ENCODE results near the gene MAGEB17.
"Not testable (repeated sequence)": the region's sequence is repeated elsewhere in the genome, so short reads cannot be mapped to it uniquely, and the experiment has no call there.

Gene MAGEB17

DNA sequence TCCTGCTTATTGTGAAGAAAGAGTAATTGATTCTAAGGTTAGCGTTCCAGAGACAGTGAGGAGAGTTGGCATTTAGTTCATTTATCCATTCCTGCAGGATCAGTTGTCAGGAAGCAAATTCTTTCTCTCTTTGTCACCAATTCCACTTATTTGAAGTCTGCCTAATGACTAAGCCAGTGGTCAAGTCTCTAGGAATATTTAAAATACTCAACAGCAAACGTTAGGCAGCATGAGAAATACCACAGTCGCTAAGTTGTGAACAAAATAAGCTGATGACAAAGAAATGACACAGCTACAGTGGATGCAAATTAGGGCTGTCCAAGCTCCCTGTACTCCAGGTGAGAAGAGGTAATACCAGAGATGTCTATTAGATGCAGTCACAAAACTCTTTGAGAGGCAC, 6.6 kb upstream of the MAGEB17 start:
- no peak for DNase-seq

DNA sequence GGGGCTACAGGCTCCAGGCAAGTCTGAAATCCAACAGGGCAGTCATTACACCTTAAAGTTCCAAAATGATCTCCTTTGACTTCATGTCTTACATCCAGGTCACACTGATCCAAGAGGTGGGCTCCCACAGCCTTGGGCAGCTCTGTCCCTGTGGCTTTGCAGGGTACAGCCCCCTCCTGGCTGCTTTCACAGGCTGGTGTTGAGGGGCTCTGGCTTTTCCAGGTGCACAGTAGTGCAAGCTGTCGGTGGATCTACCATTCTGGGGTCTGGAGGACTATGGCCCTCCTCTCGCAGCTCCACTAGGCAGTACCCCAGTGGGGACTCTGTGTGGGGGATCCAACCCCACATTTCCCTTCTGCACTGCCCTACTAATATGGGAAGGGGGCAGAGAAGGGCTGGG, 6.1 kb upstream of the MAGEB17 start:
- DNase-seq: not testable (repeated sequence)

DNA sequence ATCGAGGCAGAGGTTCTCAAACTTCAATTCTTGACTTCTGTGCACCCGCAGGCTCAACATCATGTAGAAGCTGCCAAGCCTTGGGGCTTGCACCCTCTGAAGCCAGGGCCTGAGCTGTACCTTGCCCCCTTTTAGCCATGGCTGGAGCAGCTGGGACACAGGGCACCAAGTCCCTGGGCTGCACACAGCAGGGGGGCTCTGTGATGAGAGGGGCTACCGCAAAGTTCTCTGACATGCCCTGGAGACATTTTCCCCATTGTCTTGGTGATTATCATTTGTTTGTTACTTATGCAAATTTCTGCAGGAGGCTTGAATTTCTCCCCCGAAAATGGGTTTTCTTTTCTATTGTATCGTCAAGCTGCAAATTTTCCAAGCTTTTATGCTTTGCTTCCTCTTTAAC, 4.9 kb upstream of the MAGEB17 start:
- DNase-seq: no peak

DNA sequence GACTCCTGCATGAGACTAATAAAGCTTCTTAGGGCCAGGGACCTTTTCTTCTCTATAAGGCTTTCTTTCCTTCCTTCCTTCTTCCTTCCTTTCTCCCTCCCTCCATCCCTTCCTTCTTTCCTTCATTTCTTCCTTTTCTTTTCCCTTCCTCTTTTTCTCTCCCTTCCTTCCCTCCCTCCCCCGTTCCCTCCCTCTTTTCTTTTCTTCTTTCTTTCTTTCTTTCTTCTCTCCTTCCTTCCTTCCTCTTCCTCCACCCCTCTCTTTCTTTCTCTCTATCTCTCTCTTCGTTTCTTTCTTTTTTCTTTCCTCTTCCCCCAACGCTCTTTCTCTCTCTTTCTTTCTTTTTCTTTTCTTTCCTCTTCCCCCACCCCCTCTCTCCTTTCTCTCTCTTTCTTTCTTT, 2.5 kb upstream of the MAGEB17 start:
- DNase-seq: no peak

- DNase-seq: no peak
These were observed 3.8 kb downstream of the MAGEB17 start for GRCh38 chrX:16171039-16171438.

GRCh38 chrX:16171944-16172343, 4.7 kb downstream of the MAGEB17 start:
- DNase-seq: no peak

- no peak for DNase-seq
These were observed 5.1 kb downstream of the MAGEB17 start for GRCh38 chrX:16172391-16172790.

DNA sequence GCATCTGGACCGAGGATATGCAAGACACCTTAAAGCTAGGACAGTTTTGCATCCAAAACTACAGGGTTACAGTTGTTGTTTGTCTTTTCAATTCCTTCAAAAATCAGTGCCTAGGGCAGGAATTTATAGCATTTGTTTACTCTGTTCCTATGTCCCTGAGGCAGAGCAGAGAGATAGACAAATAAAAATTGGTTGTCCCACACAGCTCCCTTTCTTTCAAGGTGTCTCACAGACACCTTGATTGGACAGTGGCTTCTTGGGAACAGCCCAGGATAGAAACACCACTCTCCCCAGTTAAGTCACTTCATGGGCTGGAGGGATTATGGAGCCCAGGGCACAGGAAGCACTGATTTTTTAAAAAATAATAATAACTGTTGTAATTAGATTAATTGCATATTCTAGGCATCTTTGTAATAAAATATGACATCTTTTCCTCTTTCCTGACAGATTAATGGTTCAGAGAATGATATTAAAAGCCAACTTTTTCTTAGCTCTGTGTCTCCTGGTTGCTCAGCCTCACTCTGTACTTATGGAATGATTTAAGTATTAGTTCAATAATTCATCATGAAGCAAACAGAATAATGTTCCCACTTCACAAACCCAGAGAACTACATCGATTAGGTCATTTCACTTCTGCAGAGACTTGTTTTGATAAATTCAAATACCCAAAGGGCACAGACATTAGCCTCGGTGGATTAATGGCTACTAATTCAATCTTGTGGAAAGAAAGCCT, 8.2 kb downstream of the MAGEB17 start:
- no peak for DNase-seq

DNA sequence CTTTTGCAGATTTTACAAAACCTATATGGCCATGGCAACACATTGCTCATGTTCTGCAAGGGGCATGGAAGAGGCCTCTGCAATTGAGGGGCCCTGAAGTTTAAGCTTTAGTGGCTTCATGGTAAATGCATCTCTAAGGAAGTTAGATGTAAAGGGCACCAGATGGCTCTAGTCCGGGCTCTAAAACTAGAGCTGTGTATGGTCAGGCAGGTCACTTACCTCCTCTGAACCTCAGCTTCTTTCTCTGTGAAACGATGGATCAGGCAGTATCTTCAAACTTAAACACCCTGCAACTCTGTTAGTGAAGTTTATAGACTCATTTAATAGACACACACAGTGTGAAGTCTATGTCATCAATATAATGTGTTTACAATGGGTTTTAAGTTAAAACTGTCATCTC, 10.0 kb downstream of the MAGEB17 start:
- DNase-seq: no peak

DNA sequence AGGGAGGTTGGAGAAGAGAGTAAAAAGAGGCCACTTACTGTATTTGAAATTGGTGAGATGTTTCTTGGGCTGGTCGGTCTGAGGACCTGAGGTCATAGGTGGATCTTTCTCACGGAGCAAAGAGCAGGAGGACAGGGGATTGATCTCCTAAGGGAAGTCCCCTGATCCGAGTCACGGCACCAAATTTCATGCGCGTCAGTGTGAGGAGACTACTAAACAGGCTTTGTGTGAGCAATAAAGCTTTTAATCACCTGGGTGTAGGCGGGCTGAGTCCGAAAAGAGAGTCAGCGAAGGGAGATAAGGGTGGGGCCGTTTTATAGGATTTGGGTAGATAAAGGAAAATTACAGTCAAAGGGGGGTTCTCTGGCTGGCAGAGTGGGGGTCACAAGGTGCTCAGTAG, 16.6 kb downstream of the MAGEB17 start:
- not testable (repeated sequence) for DNase-seq

DNA sequence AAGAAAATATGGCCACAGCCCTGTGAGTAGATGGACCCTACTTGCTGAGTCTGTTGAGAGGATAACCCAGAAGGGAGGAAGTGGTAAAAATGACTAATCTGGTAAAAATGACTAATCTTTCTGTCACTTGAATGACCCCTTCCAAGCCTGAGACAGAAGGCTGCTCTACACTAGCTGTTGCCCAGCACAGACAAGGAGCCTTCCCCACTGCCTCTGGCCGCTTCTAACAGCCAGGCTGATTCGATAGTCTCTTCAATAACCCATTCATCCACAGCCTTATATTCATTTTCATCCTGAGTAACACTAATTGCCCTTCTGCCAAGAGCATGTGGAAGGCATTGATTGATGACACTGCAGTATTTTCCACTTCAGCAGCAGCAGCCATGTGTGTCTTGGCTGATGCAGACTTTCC, 18.4 kb downstream of the MAGEB17 start:
- DNase-seq: no peak

- DNase-seq: no peak
These were observed 19.2 kb downstream of the MAGEB17 start for GRCh38 chrX:16186380-16187007.

GRCh38 chrX:16187024-16187760, 19.9 kb downstream of the MAGEB17 start:
- DNase-seq: no peak

DNA sequence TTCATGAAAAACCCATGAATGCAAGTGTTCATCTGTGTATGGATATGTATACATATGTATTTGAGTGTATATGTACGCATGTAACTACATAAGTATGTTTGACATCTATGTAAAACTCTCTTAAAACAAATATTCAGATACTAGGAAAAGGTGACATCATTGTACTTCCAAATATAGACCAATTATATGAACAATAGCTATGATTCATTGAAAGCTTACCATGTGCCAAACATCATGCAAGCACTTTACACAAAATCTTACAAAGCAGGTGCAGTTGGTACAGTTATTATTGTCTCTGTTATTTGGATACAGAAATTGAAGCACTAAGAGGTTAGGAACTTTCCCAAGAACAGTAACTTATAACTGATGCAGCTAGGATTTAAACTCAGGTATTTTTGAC, 21.4 kb downstream of the MAGEB17 start:
- no peak for DNase-seq

DNA sequence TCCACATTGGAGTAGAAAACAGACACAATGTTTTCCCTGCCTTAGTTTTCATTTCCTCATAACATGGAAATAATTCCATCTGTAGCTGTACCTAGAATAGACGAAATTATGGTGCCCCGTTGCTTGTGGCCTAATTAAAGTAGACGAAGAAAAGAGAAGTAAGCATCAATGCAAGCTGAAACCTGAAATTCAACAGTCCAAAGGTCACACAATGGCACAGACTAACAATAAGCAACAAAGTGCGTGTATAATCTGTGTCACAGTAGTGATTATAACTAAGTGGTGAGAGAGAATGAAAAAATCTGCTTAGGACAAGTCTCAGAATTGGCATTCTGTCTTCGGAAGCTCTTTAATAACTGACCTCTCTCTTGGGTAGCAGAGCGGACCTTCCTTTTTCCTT, 24.3 kb downstream of the MAGEB17 start:
- DNase-seq: no peak

GRCh38 chrX:16196829-16197228, 29.5 kb downstream of the MAGEB17 start:
- no peak for DNase-seq

GRCh38 chrX:16199343-16199742, 32.1 kb downstream of the MAGEB17 start:
- DNase-seq: no peak

DNA sequence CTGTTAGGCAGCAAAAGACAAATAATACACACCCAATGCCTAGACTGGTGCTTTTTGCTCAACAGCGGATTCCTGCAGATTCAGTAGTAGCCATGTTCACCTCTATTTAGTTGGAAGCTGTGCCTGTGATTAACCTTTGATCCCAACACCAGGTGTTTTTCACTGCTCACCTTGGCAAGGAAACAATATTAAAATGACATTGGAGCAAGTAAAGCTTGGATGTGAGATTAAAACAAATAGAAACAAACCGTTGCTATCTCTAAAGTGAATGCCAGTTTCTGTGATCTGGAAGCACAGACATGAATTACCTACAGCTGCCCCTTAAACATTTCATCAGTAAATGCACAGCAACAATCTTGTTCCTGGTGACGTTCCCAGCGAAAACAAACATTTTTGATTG, 35.7 kb downstream of the MAGEB17 start:
- DNase-seq: no peak

GRCh38 chrX:16204538-16204937, 37.3 kb downstream of the MAGEB17 start:
- no peak for DNase-seq

DNA sequence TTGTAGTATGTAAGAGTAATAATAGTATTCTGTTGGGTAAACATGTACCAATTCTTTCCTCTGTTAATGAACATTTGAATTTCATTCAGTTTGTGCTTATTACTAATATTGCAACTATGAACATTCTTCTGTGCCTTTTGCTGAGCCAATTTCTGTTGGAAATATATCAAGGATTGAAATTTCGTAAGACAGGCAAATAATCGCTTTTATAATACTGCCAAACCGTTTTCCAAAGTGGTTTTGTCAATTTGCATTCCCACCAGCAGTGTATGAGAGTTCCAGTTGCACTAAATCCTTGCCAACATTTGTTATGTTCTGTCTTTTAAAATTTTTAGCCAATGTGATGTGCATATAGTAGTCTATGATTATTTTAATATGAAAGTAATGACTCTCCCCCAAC, 38.6 kb downstream of the MAGEB17 start:
- DNase-seq: no peak

DNA sequence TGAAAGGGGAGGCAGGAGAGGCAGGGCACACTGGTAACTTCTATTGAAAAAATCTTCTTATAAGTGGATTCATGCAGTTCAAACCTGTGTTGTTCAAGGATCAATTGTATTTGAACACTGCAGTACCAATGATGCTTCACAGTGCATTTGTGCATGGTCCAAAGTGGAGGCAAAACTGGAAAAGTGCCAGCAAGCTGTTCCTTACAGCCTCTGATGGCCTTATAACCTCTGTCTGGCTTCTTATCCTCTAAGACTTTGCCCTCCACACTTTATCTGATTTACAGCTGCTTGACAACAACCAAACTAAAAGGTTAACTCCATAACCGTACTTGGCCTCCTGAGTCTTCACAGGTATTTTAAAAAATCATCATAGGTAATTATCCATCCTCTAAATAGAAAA, 40.4 kb downstream of the MAGEB17 start:
- DNase-seq: no peak

- no peak for DNase-seq
These were observed 41.3 kb downstream of the MAGEB17 start for GRCh38 chrX:16208601-16209000.

- DNase-seq: no peak
These were observed 42.8 kb downstream of the MAGEB17 start for GRCh38 chrX:16210061-16210460.

DNA sequence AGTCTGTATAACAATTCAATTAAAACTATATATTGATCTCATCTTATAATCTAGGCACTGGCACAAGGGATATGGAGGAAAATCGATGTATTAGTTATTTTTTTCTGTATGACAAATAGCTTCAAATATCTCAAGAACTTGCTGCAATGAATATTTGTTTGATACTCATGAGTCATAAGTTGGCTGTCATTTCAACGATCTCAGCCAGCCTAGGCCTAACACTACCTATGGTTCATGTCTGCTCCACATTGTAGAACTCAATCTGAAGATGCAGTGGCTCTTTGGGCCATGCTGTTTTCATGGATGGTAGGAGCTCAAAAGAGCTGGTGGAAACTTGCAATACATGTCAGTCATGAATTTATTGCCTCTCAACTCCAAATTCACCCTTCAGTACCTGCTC, 44.7 kb downstream of the MAGEB17 start:
- DNase-seq: no peak

All from activated CD4-positive, alpha-beta T cell treated with anti-CD3 and anti-CD28 coated beads for 4 hours (primary cell).